VCaP (cell line): ENCODE measurements around the gene MYO7B.

ENCODE experiments used
- H3K27ac ChIP-seq: fragments of 450-650 bp; 2 replicates; pipeline ENCODE4 v1.5.1; 2017
- CTCF ChIP-seq: fragments of 450-650 bp; conservative IDR thresholded peaks from 2 replicates; pipeline ENCODE4 v1.5.1; 2017; ENCODE audit warnings: mild to moderate bottlenecking, moderate library complexity

Gene MYO7B

GRCh38 chr2:127659408-127660290, 124.2 kb downstream of the MYO7B start:
- H3K27ac ChIP-seq = no peak overlapping the region
- no peak for TF ChIP-seq CTCF

GRCh38 chr2:127660291-127660578, 124.8 kb downstream of the MYO7B start:
- TF ChIP-seq CTCF = no peak
- no peak overlapping the region for H3K27ac ChIP-seq

GRCh38 chr2:127661072-127661649, 125.7 kb downstream of the MYO7B start:
- no peak for TF ChIP-seq CTCF
- no peak overlapping the region for H3K27ac ChIP-seq

- H3K27ac ChIP-seq = no peak overlapping the region
- TF ChIP-seq CTCF = no peak
Measured at GRCh38 chr2:127661949-127662510, 126.5 kb downstream of the MYO7B start.

- H3K27ac ChIP-seq = no peak overlapping the region
- TF ChIP-seq CTCF = no peak
Measured at GRCh38 chr2:127662937-127663565, 127.6 kb downstream of the MYO7B start.

GRCh38 chr2:127663566-127664064, 128.1 kb downstream of the MYO7B start:
- no peak overlapping the region for H3K27ac ChIP-seq
- TF ChIP-seq CTCF = no peak
